Endothelial cell of umbilical vein (primary cell): ENCODE measurements around the gene PLD2. TPM values are rescaled to one million over a fixed set of nuclear protein-coding genes. Genes with fewer than 3 reads are reported as not detected.

ENCODE experiments used
- BruUV-seq: library from RNA; stranded (reverse); fragments of 400-500 nt; replicated peaks from 2 replicates; lab custom pipeline; 2021; lab: Mats Ljungman, UMichigan
- CTCF ChIA-PET: fragments of 300-600, 350-600 bp; sonication (Branson Sonifier 250); formaldehyde crosslinking; loops from one replicate; lab custom pipeline; 2021; ENCODE audit warnings: antibody characterized with exemption, inconsistent platforms; lab: Charles Lee
- POLR2A ChIA-PET: fragments of 300-600, 350-600 bp; sonication (Branson Sonifier 250); formaldehyde crosslinking; loops from one replicate; lab custom pipeline; 2021; ENCODE audit warnings: antibody characterized with exemption, inconsistent platforms; lab: Charles Lee
- DNase-seq: peaks from one replicate; pipeline ENCODE4 v3.0.0-alpha.2; 2011; ENCODE audit warnings: low read depth, low spot score
- FAIRE-seq: peaks from 2 replicates; lab custom pipeline; 2011; peaks lifted over from hg19 to GRCh38; lab: Jason Lieb, UNC
- H2AFZ ChIP-seq: 2 replicates; pipeline ENCODE4 v1.6.0; 2012; ENCODE audit warnings: low read depth, low read length, control low read depth, inconsistent platforms
- H3K27ac ChIP-seq: 2 replicates; pipeline ENCODE4 v1.5.1; 2011; ENCODE audit warnings: low read depth, mild to moderate bottlenecking, control low read depth, low read length, moderate library complexity; ENCODE audit not compliant: insufficient read depth
- H3K27me3 ChIP-seq, 2 experiments: 2 replicates each; pipeline versions ENCODE4 v1.6.0 to v1.6.1; 2011; ENCODE audit warnings: low read length in 2 of 2, mixed read lengths in 1 of 2; ENCODE audit not compliant: control insufficient read depth in 2 of 2, insufficient read depth in 2 of 2
- H3K36me3 ChIP-seq, 2 experiments: 2 replicates in 1 of 2; 3 replicates in 1 of 2; pipeline ENCODE4 v1.5.1; 2011; ENCODE audit warnings: low read length in 2 of 2, mild to moderate bottlenecking in 1 of 2, moderate library complexity in 1 of 2; ENCODE audit not compliant: control insufficient read depth in 2 of 2, insufficient read depth in 2 of 2; ENCODE audit errors: extremely low read depth in 1 of 2
- H3K4me1 ChIP-seq: 3 replicates; pipeline ENCODE4 v1.5.1; 2011; ENCODE audit warnings: mild to moderate bottlenecking, low read length; ENCODE audit not compliant: control insufficient read depth, insufficient read depth; ENCODE audit errors: extremely low read depth
- H3K4me2 ChIP-seq: 2 replicates; pipeline ENCODE4 v1.6.1; 2011; ENCODE audit warnings: low read length, control low read depth, mixed read lengths; ENCODE audit not compliant: insufficient read depth
- H3K4me3 ChIP-seq, 3 experiments: fragments of 200-600 bp in 1 of 3; sonication (generic), shearing (Covaris generic) in 1 of 3; replicated peaks in 1 of 3; 2 replicates each; pipeline ENCODE4 v1.5.1; 2011 to 2016; ENCODE audit warnings: control low read depth in 3 of 3, low read length in 3 of 3, mild to moderate bottlenecking in 2 of 3, inconsistent platforms in 1 of 3, low read depth in 1 of 3, moderate library complexity in 1 of 3; ENCODE audit not compliant: insufficient read depth in 1 of 3
- H3K79me2 ChIP-seq: 2 replicates; pipeline ENCODE4 v1.6.0; 2012; ENCODE audit warnings: low read length, inconsistent platforms; ENCODE audit not compliant: control insufficient read depth, insufficient read depth
- H3K9ac ChIP-seq: replicated peaks from 2 replicates; pipeline ENCODE3; 2011; ENCODE audit warnings: low read length, control low read depth; ENCODE audit not compliant: insufficient read depth; ENCODE audit errors: extremely low read depth
- H3K9me1 ChIP-seq: replicated peaks from 3 replicates; pipeline ENCODE4 v1.6.0; 2011; ENCODE audit warnings: mild to moderate bottlenecking, low read length; ENCODE audit not compliant: control insufficient read depth, insufficient read depth; ENCODE audit errors: extremely low read depth
- H3K9me3 ChIP-seq: replicated peaks from 2 replicates; pipeline ENCODE4 v1.5.1; 2012; ENCODE audit warnings: low read length, inconsistent platforms; ENCODE audit not compliant: control insufficient read depth, insufficient read depth
- H4K20me1 ChIP-seq: replicated peaks from 2 replicates; pipeline ENCODE3; 2011; ENCODE audit warnings: mild to moderate bottlenecking, low read length; ENCODE audit not compliant: control insufficient read depth, insufficient read depth; ENCODE audit errors: extremely low read depth
- EZH2 ChIP-seq: IDR thresholded peaks from 2 replicates; pipeline ENCODE4 v1.6.1; 2012; ENCODE audit warnings: borderline replicate concordance, low read depth, mild to moderate bottlenecking, moderate library complexity, low read length, inconsistent platforms; ENCODE audit not compliant: severe bottlenecking
- FOS ChIP-seq: IDR thresholded peaks from 2 replicates; pipeline ENCODE4 v1.6.1; 2011; ENCODE audit warnings: mild to moderate bottlenecking, low read length, moderate library complexity, borderline replicate concordance; ENCODE audit not compliant: insufficient read depth
- GATA2 ChIP-seq: IDR thresholded peaks from 2 replicates; pipeline ENCODE4 v1.7.0; 2011; ENCODE audit warnings: low read depth, mild to moderate bottlenecking, moderate library complexity, mixed read lengths, low read length; ENCODE audit not compliant: insufficient read length, insufficient read depth
- JUN ChIP-seq: IDR thresholded peaks from 2 replicates; pipeline ENCODE4 v1.6.1; 2011; ENCODE audit warnings: borderline replicate concordance, low read depth; ENCODE audit not compliant: insufficient read length, insufficient read depth
- MAX ChIP-seq: IDR thresholded peaks from 2 replicates; pipeline ENCODE4 v1.6.1; 2011; ENCODE audit not compliant: insufficient read depth, insufficient read length
- MYC ChIP-seq: IDR thresholded peaks from one replicate; pipeline ENCODE4 v1.6.1; 2011; ENCODE audit warnings: mild to moderate bottlenecking, low read depth, low read length
- POLR2A ChIP-seq: IDR thresholded peaks from 2 replicates; pipeline ENCODE4 v1.6.1; 2012; ENCODE audit warnings: low read depth, mild to moderate bottlenecking, control low read depth, low read length
- POLR2AphosphoS5 ChIP-seq: IDR thresholded peaks from 2 replicates; pipeline ENCODE4 v1.6.1; 2012; ENCODE audit warnings: low read depth, mild to moderate bottlenecking, control low read depth, low read length, moderate library complexity; ENCODE audit not compliant: insufficient read depth
- dilution Hi-C: fragments of 300-500 bp; cut with MboI; formaldehyde crosslinking; loops from one replicate; pipeline ENCODE4 v1.15.0; 2019; ENCODE audit warnings: low sequenced_read_pairs; ENCODE audit not compliant: extremely low pct_ligation_motif_present
- intact Hi-C: fragments of 100-400 bp; cut with micrococcal nuclease; formaldehyde crosslinking; loops from one replicate; pipeline ENCODE4 v1.10.0; 2022
- polyA plus RNA-seq, 4 experiments: library from polyadenylated mRNA; depleted of rRNA in 3 of 4; stranded (reverse) in 3 of 4; unstranded in 1 of 4; fragments of >200 nt; gene quantifications; 2 replicates each; pipeline versions ENCODE4 v1.2.1 to v1.2.3, GENCODE V29; 2011 to 2012; ENCODE audit warnings: missing spikeins in 1 of 4
- total RNA-seq: library from RNA; stranded (reverse); gene quantifications from 2 replicates; pipeline ENCODE4 v1.2.3, GENCODE V29; 2021
- TF ChIP-seq, protein P1 (sequence below), 2 donors: IDR thresholded peaks; 1 replicate in 1 of 2; 2 replicates in 1 of 2; pipeline ENCODE4 v1.5.1; 2011; ENCODE audit warnings: low read length in 2 of 2, mild to moderate bottlenecking in 2 of 2, moderate library complexity in 2 of 2, control low read depth in 1 of 2, inconsistent platforms in 1 of 2, low read depth in 1 of 2; ENCODE audit not compliant: insufficient read depth in 1 of 2; ENCODE audit errors: extremely low read depth in 1 of 2

Gene PLD2
- total and polyA plus RNA-seq, 2 donors (not counting 3 experiments of a cell fraction or from before 2014, with no cell fraction given), result 52.3 to 54.7 TPM

DNA sequence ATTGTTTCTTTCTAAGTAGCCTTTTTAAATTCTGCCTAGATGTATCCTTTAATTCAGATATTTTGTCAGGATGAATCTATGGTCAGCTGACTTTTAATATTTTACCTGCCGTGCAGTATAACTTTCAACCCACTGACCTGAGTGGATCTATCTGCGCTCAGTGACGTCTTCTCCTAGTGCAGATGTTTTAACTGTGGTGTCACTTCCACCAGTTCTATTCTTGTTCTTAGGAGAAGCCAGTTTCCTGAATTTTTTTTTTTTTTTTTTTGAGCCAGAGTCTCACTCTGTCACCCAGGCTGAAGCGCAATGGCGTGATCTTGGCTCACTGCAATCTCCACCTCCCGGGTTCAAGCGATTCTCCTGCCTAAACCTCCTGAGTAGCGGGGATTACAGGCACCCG is 40.2 kb upstream of the PLD2 start:
- POLR2A ChIA-PET, result no interaction called here
- H2AFZ ChIP-seq, result no peak overlapping the region
- TF ChIP-seq EZH2 (no peak), GATA2 (no peak), POLR2AphosphoS5 (no peak), MYC (no peak), POLR2A (no peak), JUN (no peak), MAX (no peak), FOS (no peak)
- TF ChIP-seq, protein P1, sequence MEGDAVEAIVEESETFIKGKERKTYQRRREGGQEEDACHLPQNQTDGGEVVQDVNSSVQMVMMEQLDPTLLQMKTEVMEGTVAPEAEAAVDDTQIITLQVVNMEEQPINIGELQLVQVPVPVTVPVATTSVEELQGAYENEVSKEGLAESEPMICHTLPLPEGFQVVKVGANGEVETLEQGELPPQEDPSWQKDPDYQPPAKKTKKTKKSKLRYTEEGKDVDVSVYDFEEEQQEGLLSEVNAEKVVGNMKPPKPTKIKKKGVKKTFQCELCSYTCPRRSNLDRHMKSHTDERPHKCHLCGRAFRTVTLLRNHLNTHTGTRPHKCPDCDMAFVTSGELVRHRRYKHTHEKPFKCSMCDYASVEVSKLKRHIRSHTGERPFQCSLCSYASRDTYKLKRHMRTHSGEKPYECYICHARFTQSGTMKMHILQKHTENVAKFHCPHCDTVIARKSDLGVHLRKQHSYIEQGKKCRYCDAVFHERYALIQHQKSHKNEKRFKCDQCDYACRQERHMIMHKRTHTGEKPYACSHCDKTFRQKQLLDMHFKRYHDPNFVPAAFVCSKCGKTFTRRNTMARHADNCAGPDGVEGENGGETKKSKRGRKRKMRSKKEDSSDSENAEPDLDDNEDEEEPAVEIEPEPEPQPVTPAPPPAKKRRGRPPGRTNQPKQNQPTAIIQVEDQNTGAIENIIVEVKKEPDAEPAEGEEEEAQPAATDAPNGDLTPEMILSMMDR (IDR thresholded peaks at IDR 0.05; ENCODE audit: extremely low read depth in 1 of 2, insufficient read depth in 1 of 2, low read depth in 1 of 2, low read length in 2 of 2), result no peak
- FAIRE-seq (no peak), DNase-seq (no peak)
- no peaks in the 10 kb centered on the region for H3K36me3 ChIP-seq
- H3K9ac ChIP-seq, result no peak overlapping the region
- peaks cover 4 to 6% of the 10 kb centered on the region in 2 experiments for H3K27me3 ChIP-seq
- no TSS peak for BruUV-seq
- no peak overlapping the region for H3K27ac ChIP-seq
- H3K9me3 ChIP-seq, result no peaks in the 10 kb centered on the region
- no peak overlapping the region for H3K4me3 ChIP-seq
- H3K4me1 ChIP-seq, result no peaks in the 10 kb centered on the region
- no peak overlapping the region for H3K4me2 ChIP-seq
- intact Hi-C loops, result no loop called here
- H4K20me1 ChIP-seq, result no peaks in the 10 kb centered on the region
- dilution Hi-C loops, result no loop called here
- no peaks in the 10 kb centered on the region for H3K9me1 ChIP-seq
- CTCF ChIA-PET, result no interaction called here
- no peaks in the 10 kb centered on the region for H3K79me2 ChIP-seq
